Testis (tissue), 3 donors: Measurements from ENCODE around the gene COL23A1. TPM values are rescaled to one million over a fixed set of nuclear protein-coding genes. Genes with fewer than 3 reads are reported as not detected.

Source experiments
- DNase-seq: peaks from one replicate; pipeline ENCODE4 v3.0.0-alpha.2; 2019
- H3K27ac ChIP-seq, 2 donors: fragments of 200-600 bp; sonication (generic); one replicate each; pipeline ENCODE4 v1.5.1; 2019
- H3K27me3 ChIP-seq: fragments of 200-600 bp; sonication (generic); one replicate; pipeline ENCODE4 v1.5.1; 2019
- H3K36me3 ChIP-seq: fragments of 200-600 bp; sonication (generic); one replicate; pipeline ENCODE4 v1.5.1; 2017; ENCODE audit warnings: low read depth; ENCODE audit errors: missing control alignments
- H3K4me1 ChIP-seq: fragments of 200-600 bp; sonication (generic); one replicate; pipeline ENCODE4 v1.5.1; 2019
- H3K4me3 ChIP-seq, 2 donors: fragments of 200-600 bp; sonication (generic); one replicate each; pipeline ENCODE4 v1.5.1; 2017 to 2019
- H3K9me3 ChIP-seq: fragments of 200-600 bp; sonication (generic); one replicate; pipeline ENCODE4 v1.5.1; 2017
- CTCF ChIP-seq, 3 experiments: fragments of 450-650 bp in 2 of 3; fragments of 200-600 bp in 1 of 3; sonication (generic) in 1 of 3; IDR thresholded peaks; one replicate each; pipeline ENCODE4 v1.5.1; 2016 to 2019; ENCODE audit warnings: antibody characterized with exemption in 3 of 3, mild to moderate bottlenecking in 2 of 3, moderate library complexity in 1 of 3
- POLR2A ChIP-seq: fragments of 450-650 bp; IDR thresholded peaks from one replicate; pipeline ENCODE4 v1.6.1; 2017; ENCODE audit warnings: antibody characterized with exemption, mild to moderate bottlenecking, moderate library complexity
- WGBS, 2 donors: methylation state at CpG; one replicate each; pipeline ENCODE4 v1.1.5; 2018; 5-methylcytosine and 5-hydroxymethylcytosine counted together
- intact Hi-C: fragments of 100-400 bp; cut with DNase I; formaldehyde crosslinking; loops from one replicate; pipeline ENCODE4 v1.15.1; 2023; ENCODE audit warnings: low total_unique reads
- polyA plus RNA-seq: library from polyadenylated mRNA; stranded (reverse); fragments of 350-450 nt; fragmentation: Illumina TruSeq; extraction: RNeasy Lipid Tissue Mini Kit (QIAGEN cat#74804); gene quantifications from one replicate; pipeline ENCODE4 v1.2.3, GENCODE V29; 2014; ENCODE audit warnings: low read depth, low replicate concordance; ENCODE audit not compliant: insufficient read depth
- total RNA-seq, 2 donors: library from RNA; depleted of rRNA; stranded (reverse); fragments of >200 nt; gene quantifications; one replicate each; pipeline ENCODE4 v1.2.3, GENCODE V29; 2016

The COL23A1 gene
- total and polyA plus RNA-seq, 3 donors from 2014 or later = 4.3 to 5.5 (median 5.0) TPM

GRCh38 chr5:178450121-178451028 lies 139.8 kb downstream of the COL23A1 start:
- Histone ChIP-seq H3K4me3 (no peak overlapping the region), H3K27me3 (no peaks in the 10 kb centered on the region), H3K27ac (no peak overlapping the region), H3K4me1 (no peaks in the 10 kb centered on the region), H3K9me3 (no peaks in the 10 kb centered on the region), H3K36me3 (no peaks in the 10 kb centered on the region)
- no peak for DNase-seq
- TF ChIP-seq CTCF (IDR thresholded peaks at IDR 0.05) = no peak
- no peak for TF ChIP-seq POLR2A
- intact Hi-C loops = no loop called here
- 82 to 83% methylated on average over 19 of the region's 19 CpGs for WGBS, 2 donors

- no peak overlapping the region for H3K4me3 ChIP-seq
- H3K27me3 ChIP-seq = no peaks in the 10 kb centered on the region
- no peak for DNase-seq
- no peaks in the 10 kb centered on the region for H3K4me1 ChIP-seq
- H3K36me3 ChIP-seq = no peaks in the 10 kb centered on the region
- H3K9me3 ChIP-seq = no peaks in the 10 kb centered on the region
- intact Hi-C loops = no loop called here
- no peak overlapping the region for H3K27ac ChIP-seq
- TF ChIP-seq POLR2A (no peak), CTCF (IDR thresholded peaks at IDR 0.05) (no peak)
- 65 to 69% methylated on average over 23 of the region's 23 CpGs for WGBS, 2 donors
Observed at GRCh38 chr5:178449163-178450070, 140.8 kb downstream of the COL23A1 start.

GRCh38 chr5:178445534-178445933 lies 144.7 kb downstream of the COL23A1 start:
- H3K27ac ChIP-seq = no peak overlapping the region
- no peaks in the 10 kb centered on the region for H3K9me3 ChIP-seq
- no peak for DNase-seq
- H3K36me3 ChIP-seq = no peaks in the 10 kb centered on the region
- intact Hi-C loops = no loop called here
- no peaks in the 10 kb centered on the region for H3K27me3 ChIP-seq
- 92 to 93% methylated on average over 2 of the region's 2 CpGs for WGBS, 2 donors
- H3K4me1 ChIP-seq = no peaks in the 10 kb centered on the region
- no peak overlapping the region for H3K4me3 ChIP-seq
- TF ChIP-seq POLR2A = no peak
- no peak for TF ChIP-seq CTCF (IDR thresholded peaks at IDR 0.05)

- Histone ChIP-seq H3K27ac (no peak overlapping the region), H3K4me3 (no peak overlapping the region), H3K9me3 (no peaks in the 10 kb centered on the region), H3K36me3 (no peaks in the 10 kb centered on the region), H3K4me1 (no peaks in the 10 kb centered on the region), H3K27me3 (no peaks in the 10 kb centered on the region)
- TF ChIP-seq POLR2A (no peak), CTCF (IDR thresholded peaks at IDR 0.05) (no peak)
- intact Hi-C loops = no loop called here
- DNase-seq = no peak
- 83 to 87% methylated on average over 22 to 23 of the region's 23 CpGs for WGBS, 2 donors
Observed at GRCh38 chr5:178442405-178443257, 147.6 kb downstream of the COL23A1 start.
